GM18867 (cell line): ENCODE results near the gene AKAP1.

Experiments used
- ATAC-seq: cut with Tn5 transposase; IDR thresholded peaks from one replicate; pipeline ENCODE4 v1.9.1; 2021; ENCODE audit warnings: mild to moderate bottlenecking, moderate library complexity; ENCODE audit not compliant: unreplicated experiment

The AKAP1 gene

GRCh38 chr17:57084802-57085447 is at the start of gene AKAP1:
Gene AKAP1, plus strand, starts transcription at chr17:57085246. Its CDS starts 20,219 bp downstream, at chr17:57105465.
- peak; percentile 84 for ATAC-seq

GRCh38 chr17:57035971-57036481 is 49.0 kb upstream of the AKAP1 start:
- no peak for ATAC-seq

- no peak for ATAC-seq
Observed at GRCh38 chr17:57037411-57037810, 47.6 kb upstream of the AKAP1 start.

GRCh38 chr17:57038486-57038885 is 46.6 kb upstream of the AKAP1 start:
- ATAC-seq, result no peak

- no peak for ATAC-seq
Observed at GRCh38 chr17:57040571-57040970, 44.5 kb upstream of the AKAP1 start.

- ATAC-seq, result no peak
Observed at GRCh38 chr17:57043276-57043675, 41.8 kb upstream of the AKAP1 start.

GRCh38 chr17:57044976-57045867 is 39.8 kb upstream of the AKAP1 start:
- ATAC-seq, result no peak

GRCh38 chr17:57045868-57046704 is 39.0 kb upstream of the AKAP1 start:
- ATAC-seq, result peak; percentile 81

- ATAC-seq, result no peak
Observed at GRCh38 chr17:57046749-57047148, 38.3 kb upstream of the AKAP1 start.

- ATAC-seq, result no peak
Observed at GRCh38 chr17:57048096-57048495, 37.0 kb upstream of the AKAP1 start.

- no peak for ATAC-seq
Observed at GRCh38 chr17:57050306-57050705, 34.7 kb upstream of the AKAP1 start.

- no peak for ATAC-seq
Observed at GRCh38 chr17:57051886-57052361, 33.1 kb upstream of the AKAP1 start.

GRCh38 chr17:57062865-57063264 is 22.2 kb upstream of the AKAP1 start:
- no peak for ATAC-seq

- ATAC-seq, result no peak
Observed at GRCh38 chr17:57067162-57067561, 17.9 kb upstream of the AKAP1 start.

- ATAC-seq, result no peak
Observed at GRCh38 chr17:57067781-57068180, 17.3 kb upstream of the AKAP1 start.

GRCh38 chr17:57068222-57068658 is 16.8 kb upstream of the AKAP1 start:
- ATAC-seq, result no peak

- ATAC-seq, result no peak
Observed at GRCh38 chr17:57068707-57069106, 16.3 kb upstream of the AKAP1 start.

GRCh38 chr17:57071991-57072944 is 12.8 kb upstream of the AKAP1 start:
- no peak for ATAC-seq

GRCh38 chr17:57073626-57074025 is 11.4 kb upstream of the AKAP1 start:
- no peak for ATAC-seq

GRCh38 chr17:57075193-57075592 is 9.9 kb upstream of the AKAP1 start:
- no peak for ATAC-seq
